ENCODE measurements around the gene KRT27.
A peak's percentile ranks its signal among the peaks of the same experiment; 100 is the strongest.

DNA sequence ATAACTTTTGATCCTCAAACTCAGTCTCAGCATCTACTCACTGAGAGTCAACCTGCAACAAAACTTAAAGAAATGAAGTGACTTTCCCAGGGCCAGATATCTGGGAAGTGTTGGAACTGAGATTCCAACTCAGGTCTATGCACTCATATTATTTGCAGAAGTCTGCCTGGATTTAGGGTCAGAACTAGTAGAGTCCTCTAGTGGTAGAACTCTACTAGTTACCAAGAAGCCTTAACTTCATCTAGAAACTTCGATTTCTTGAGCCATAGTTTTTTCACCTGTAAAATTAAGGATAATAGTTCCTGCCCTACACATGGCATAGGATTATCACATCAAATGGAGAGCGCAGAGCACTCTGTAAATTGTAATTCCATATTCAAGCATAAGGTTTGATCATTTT lies 55.4 kb downstream of the KRT27 start:
- TF ChIP-seq, protein P1, sequence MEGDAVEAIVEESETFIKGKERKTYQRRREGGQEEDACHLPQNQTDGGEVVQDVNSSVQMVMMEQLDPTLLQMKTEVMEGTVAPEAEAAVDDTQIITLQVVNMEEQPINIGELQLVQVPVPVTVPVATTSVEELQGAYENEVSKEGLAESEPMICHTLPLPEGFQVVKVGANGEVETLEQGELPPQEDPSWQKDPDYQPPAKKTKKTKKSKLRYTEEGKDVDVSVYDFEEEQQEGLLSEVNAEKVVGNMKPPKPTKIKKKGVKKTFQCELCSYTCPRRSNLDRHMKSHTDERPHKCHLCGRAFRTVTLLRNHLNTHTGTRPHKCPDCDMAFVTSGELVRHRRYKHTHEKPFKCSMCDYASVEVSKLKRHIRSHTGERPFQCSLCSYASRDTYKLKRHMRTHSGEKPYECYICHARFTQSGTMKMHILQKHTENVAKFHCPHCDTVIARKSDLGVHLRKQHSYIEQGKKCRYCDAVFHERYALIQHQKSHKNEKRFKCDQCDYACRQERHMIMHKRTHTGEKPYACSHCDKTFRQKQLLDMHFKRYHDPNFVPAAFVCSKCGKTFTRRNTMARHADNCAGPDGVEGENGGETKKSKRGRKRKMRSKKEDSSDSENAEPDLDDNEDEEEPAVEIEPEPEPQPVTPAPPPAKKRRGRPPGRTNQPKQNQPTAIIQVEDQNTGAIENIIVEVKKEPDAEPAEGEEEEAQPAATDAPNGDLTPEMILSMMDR (IDR thresholded peaks at IDR 0.05): peak in 1 of 3 experiments; percentile 11
- no peak for TF ChIP-seq POLR2A (IDR thresholded peaks at IDR 0.05)

Measured in vagina (tissue), 2 donors.